HG02571 (cell line): ENCODE measurements around the gene C4orf51.

Experiments
- ATAC-seq: cut with Tn5 transposase; IDR thresholded peaks from one replicate; pipeline ENCODE4 v1.9.1; 2021; ENCODE audit warnings: mild to moderate bottlenecking, moderate library complexity; ENCODE audit not compliant: unreplicated experiment

Gene C4orf51

DNA sequence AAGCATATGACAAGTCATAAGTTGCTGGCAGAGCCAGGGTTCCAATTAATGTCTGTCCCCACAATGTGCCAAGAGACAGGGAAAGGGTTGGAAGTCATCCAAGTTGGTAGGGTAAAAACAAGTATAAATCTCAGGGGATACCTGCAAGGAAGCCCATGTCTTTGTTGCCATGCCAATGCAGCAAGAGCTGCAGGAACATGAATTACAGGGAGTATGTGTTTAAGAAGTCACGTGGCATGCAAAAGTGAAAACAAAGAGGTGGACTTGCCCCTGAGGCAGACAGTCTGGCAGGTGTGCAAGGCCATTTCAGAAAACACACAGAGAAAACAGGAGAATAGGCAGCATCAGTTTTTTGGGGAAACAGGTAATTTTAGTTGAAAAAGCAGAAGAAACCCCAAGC, 29.4 kb downstream of the C4orf51 start:
- peak; percentile 19 for ATAC-seq

GRCh38 chr4:145709843-145710242, 29.9 kb downstream of the C4orf51 start:
- peak; percentile 80 for ATAC-seq

DNA sequence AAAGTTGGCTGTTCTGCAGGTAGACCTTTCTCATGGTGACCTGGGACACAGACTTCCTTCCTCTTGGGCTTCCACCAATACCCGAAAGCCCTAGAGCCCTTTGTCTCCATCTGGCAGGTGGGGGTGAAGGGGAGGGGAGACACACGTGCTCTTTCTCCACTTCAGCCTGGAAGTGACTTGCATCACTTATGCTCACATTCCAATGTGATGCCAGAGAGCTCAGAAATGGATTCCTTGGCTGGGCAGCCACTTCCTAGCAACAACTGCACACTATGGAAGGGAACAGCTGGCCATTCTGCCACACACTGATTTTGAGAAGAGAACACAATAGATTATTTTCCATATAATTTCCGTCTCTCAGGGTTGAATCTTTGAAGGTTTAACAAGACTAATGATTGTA, 36.3 kb downstream of the C4orf51 start:
- ATAC-seq, result no peak

- no peak for ATAC-seq
Observed at GRCh38 chr4:145716661-145717200, 36.8 kb downstream of the C4orf51 start.

- peak; percentile 80 for ATAC-seq
Observed at GRCh38 chr4:145719752-145720624, 40.0 kb downstream of the C4orf51 start.

- peak; percentile 34 for ATAC-seq
Observed at GRCh38 chr4:145720656-145721055, 40.7 kb downstream of the C4orf51 start.

GRCh38 chr4:145722561-145722960, 42.6 kb downstream of the C4orf51 start:
- no peak for ATAC-seq

- no peak for ATAC-seq
Observed at GRCh38 chr4:145723336-145723735, 43.4 kb downstream of the C4orf51 start.

GRCh38 chr4:145730026-145730425, 50.1 kb downstream of the C4orf51 start:
- no peak for ATAC-seq

DNA sequence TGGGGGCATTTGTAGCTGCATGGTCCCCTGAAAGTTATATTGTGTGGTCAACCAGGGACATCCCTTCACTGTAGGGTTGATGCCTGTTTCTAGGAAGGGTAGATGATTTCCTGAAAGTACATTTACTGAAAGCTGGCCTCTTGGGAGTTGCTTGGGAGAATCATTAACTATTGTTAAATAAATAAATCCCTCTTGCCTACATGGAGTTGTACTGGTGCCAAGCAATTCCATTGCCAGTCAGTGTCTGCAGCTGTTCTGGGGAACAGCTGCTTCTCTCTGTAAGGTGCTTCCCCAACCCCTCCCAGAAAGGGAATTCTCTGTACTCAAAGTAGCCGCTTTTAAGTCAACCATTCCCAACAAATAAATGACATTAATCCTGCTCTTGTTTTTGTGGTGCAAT, 51.1 kb downstream of the C4orf51 start:
- no peak for ATAC-seq

DNA sequence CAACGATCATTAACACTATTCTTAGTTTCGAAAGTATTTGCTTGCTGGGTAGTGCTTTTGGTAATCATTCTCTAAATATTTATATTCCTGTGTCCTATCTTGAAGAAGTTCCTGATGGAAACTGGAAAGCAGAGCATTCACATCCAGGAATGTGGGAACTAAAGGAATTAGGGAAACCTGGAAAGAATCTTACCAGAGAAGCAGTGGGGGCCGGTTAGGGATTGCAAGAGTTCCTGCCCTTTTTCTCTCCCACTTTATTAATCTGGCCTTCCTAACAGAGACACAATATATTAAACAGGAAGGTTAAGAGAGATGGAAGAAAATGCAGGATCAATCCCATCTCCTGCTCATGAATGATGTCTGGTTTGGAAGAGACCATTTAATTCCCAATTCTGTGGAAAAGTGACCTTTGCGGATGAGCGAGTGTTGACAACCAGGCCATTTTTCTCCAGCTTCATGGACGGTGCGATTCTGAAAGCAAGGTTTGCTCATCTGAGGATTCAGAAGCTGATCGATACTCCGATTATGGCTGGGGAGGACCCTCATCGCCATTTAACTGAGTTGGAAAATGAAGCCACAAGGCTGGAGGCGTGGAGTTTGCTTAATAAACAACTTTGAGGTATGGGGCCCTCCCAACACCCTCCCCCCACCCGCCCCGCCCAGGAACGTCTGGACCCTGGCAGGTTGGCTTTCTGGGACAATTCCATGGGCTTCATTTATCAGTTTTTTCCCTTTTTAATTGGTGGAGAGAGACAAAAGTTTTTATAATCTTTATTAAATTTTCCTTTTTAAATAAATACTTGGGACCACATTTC, 52.3 kb downstream of the C4orf51 start:
- ATAC-seq, result no peak

DNA sequence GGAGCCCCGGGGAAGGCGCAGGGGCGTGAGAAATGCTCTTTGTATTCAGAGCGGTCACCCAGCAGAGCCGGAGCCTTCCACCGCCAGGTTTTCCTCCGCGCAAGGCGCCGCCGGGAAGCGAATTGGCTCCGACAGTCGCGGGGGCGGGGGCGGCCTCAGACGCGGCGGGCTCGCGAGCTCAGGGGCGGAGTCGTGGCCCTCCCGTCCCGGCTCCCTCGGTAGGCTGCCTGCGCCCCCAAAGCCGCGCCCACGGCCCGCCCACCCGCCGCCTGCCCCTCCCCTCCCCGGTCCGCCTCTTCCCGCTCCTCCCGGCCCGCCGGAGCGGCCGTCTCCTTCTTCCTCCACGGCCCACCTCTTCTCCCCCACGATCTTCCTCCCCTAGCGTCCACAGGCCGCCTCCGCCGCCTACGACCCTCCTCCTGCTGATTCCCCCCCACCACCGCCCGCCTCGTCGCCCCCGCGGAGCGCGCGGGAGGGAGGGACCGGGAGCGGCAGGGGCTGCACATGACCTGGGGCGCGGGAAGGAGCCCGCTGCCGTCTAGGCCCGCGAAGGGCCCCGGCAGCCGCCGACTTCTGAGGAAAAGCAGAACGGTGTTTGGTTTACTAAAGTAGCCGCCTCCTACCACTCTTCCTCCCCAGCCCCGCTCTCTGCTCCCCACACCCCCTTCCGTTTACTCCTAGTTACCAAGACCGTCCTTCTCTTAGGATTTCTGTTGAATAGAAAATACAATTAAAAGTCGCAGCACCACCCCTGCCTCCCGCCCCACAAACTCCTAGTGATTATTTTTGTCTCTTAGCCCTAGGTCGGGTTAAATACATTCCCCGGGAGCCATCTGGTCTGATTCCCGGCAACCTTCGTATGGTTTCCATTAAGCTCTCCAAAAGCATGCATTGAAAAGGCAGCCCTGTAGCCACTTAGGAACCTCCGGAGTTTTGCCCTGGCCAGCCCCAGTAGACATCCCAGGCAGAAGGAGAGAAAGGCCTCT, 53.2 kb downstream of the C4orf51 start:
- peak; percentile 86 for ATAC-seq

DNA sequence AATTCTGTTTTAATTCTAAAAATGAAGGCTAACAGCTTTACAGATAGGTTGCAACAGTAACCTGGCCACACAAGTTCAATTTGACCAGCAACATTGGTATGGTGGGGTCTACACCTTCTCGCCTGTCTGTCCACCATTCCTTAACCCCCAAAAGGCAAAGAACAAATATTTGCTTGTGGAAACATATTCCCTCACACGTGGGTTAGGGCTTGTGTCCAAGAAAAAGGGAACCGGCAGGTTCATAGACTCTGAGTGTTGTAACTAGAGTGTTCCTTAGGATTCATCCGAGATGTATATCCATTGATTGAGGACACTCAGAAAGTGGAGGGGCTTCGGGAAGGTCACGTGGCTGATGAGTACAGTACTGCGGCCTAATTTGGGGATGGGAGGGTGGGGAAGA, 54.1 kb downstream of the C4orf51 start:
- no peak for ATAC-seq

- ATAC-seq, result peak; percentile 40
Observed at GRCh38 chr4:145734576-145735346, 54.8 kb downstream of the C4orf51 start.

- no peak for ATAC-seq
Observed at GRCh38 chr4:145735347-145735675, 55.4 kb downstream of the C4orf51 start.

- no peak for ATAC-seq
Observed at GRCh38 chr4:145735827-145736226, 55.9 kb downstream of the C4orf51 start.

- no peak for ATAC-seq
Observed at GRCh38 chr4:145736241-145736831, 56.4 kb downstream of the C4orf51 start.

DNA sequence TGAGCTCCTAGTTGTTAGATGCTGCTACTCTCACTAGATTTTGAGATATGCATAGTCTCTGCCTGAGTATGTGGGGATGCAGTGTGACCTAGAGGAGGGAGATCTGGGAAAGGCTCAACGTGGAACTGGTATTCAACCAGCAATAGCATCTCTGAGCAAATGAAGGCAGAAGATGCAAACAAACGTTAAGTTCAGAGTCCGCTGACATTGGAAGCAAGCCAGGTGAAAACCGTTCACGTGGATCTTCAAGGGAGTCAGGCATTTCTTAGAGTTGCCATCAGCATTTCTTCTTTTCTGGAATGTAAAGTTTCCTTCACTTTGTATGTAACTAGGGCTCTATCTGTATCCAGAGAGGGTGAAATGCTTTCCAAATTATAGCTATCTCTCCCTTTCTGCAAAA, 59.9 kb downstream of the C4orf51 start:
- no peak for ATAC-seq

- no peak for ATAC-seq
Observed at GRCh38 chr4:145740806-145741205, 60.9 kb downstream of the C4orf51 start.
